CD14-positive monocyte (primary cell): Measurements from ENCODE around the gene UGT1A1. TPM values are rescaled to one million over a fixed set of nuclear protein-coding genes. Genes with fewer than 3 reads are reported as not detected.

Source experiments
- DNase-seq, 3 donors: peaks; one replicate each; pipeline ENCODE4 v3.0.0-alpha.2; 2011 to 2022
- H2AFZ ChIP-seq: 2 replicates; pipeline ENCODE4 v1.6.0; 2012; ENCODE audit warnings: mild to moderate bottlenecking, low read depth, low read length, inconsistent platforms; ENCODE audit not compliant: insufficient read depth, poor library complexity, severe bottlenecking
- H3K27ac ChIP-seq, 2 donors: 1 replicate in 1 of 2; 2 replicates in 1 of 2; pipeline ENCODE4 v1.5.1; 2012 to 2013; ENCODE audit warnings: low read length in 2 of 2, control low read depth in 1 of 2, inconsistent platforms in 1 of 2, low read depth in 1 of 2, mild to moderate bottlenecking in 1 of 2
- H3K27me3 ChIP-seq, 2 donors: one replicate each; pipeline versions ENCODE4 v1.6.0 to v1.6.1; 2011 to 2013; ENCODE audit warnings: low read length in 2 of 2; ENCODE audit not compliant: control insufficient read depth in 2 of 2, insufficient read depth in 2 of 2
- H3K36me3 ChIP-seq, 2 donors: replicated peaks in 1 of 2; 1 replicate in 1 of 2; 2 replicates in 1 of 2; pipeline versions ENCODE4 v1.5.1 to v1.6.1; 2012 to 2013; ENCODE audit warnings: low read length in 2 of 2, control low read depth in 1 of 2, inconsistent platforms in 1 of 2, mild to moderate bottlenecking in 1 of 2; ENCODE audit not compliant: insufficient read depth in 2 of 2, control insufficient read depth in 1 of 2
- H3K4me1 ChIP-seq, 2 donors: 1 replicate in 1 of 2; 2 replicates in 1 of 2; pipeline versions ENCODE4 v1.5.1 to v1.6.1; 2012 to 2013; ENCODE audit warnings: low read length in 2 of 2, control low read depth in 1 of 2, inconsistent platforms in 1 of 2, mild to moderate bottlenecking in 1 of 2, moderate library complexity in 1 of 2; ENCODE audit not compliant: insufficient read depth in 2 of 2, control insufficient read depth in 1 of 2
- H3K4me2 ChIP-seq: replicated peaks from 2 replicates; pipeline ENCODE3; 2012; ENCODE audit warnings: low read length, moderate library complexity, mild to moderate bottlenecking; ENCODE audit not compliant: poor library complexity, severe bottlenecking; ENCODE audit errors: extremely low read depth
- H3K4me3 ChIP-seq, 3 experiments: fragments of 200-600 bp in 1 of 3; sonication (generic) in 1 of 3; replicated peaks in 1 of 3; 1 replicate in 2 of 3; 2 replicates in 1 of 3; pipeline ENCODE4 v1.5.1; 2011 to 2013; ENCODE audit warnings: low read length in 3 of 3, mild to moderate bottlenecking in 3 of 3, control low read depth in 2 of 3, low read depth in 2 of 3, inconsistent platforms in 1 of 3, moderate library complexity in 1 of 3
- H3K79me2 ChIP-seq: 2 replicates; pipeline ENCODE4 v1.6.0; 2012; ENCODE audit warnings: mild to moderate bottlenecking, control low read depth, inconsistent platforms, low read length, moderate library complexity; ENCODE audit not compliant: insufficient read depth
- H3K9ac ChIP-seq: 2 replicates; pipeline ENCODE4 v1.6.0; 2017; ENCODE audit warnings: low read length, mild to moderate bottlenecking; ENCODE audit not compliant: insufficient read depth, poor library complexity, severe bottlenecking
- H3K9me3 ChIP-seq, 2 donors: replicated peaks in 1 of 2; 1 replicate in 1 of 2; 2 replicates in 1 of 2; pipeline versions ENCODE4 v1.5.1 to v1.6.1; 2012 to 2013; ENCODE audit warnings: low read length in 2 of 2, control low read depth in 1 of 2; ENCODE audit not compliant: control insufficient read depth in 1 of 2, insufficient read depth in 1 of 2
- H4K20me1 ChIP-seq: 2 replicates; pipeline ENCODE4 v1.6.0; 2012; ENCODE audit warnings: mild to moderate bottlenecking, low read length, control low read depth, moderate library complexity; ENCODE audit not compliant: insufficient read depth
- H3K27ac Mint-ChIP-seq, 7 donors: one replicate each; pipeline ENCODE4 v1.8.0; 2020; ENCODE audit warnings: mild to moderate bottlenecking in 7 of 7, mixed read lengths in 7 of 7, moderate library complexity in 6 of 7, inconsistent platforms in 2 of 7
- H3K27me3 Mint-ChIP-seq, 3 donors: one replicate each; pipeline ENCODE4 v1.8.0; 2021 to 2022; ENCODE audit warnings: low read depth in 3 of 3, mild to moderate bottlenecking in 3 of 3, mixed read lengths in 3 of 3, moderate library complexity in 3 of 3, inconsistent platforms in 1 of 3
- H3K36me3 Mint-ChIP-seq, 2 donors: one replicate each; pipeline ENCODE4 v1.8.0; 2020; ENCODE audit warnings: mixed read lengths in 2 of 2, inconsistent platforms in 1 of 2, mild to moderate bottlenecking in 1 of 2
- H3K4me1 Mint-ChIP-seq: one replicate; pipeline ENCODE4 v1.8.0; 2020; ENCODE audit warnings: mild to moderate bottlenecking, mixed read lengths
- H3K4me3 Mint-ChIP-seq, 2 donors: one replicate each; pipeline ENCODE4 v1.8.0; 2020; ENCODE audit warnings: mild to moderate bottlenecking in 2 of 2, mixed read lengths in 2 of 2, moderate library complexity in 1 of 2
- H3K9me3 Mint-ChIP-seq, 7 donors: one replicate each; pipeline ENCODE4 v1.8.0; 2020 to 2022; ENCODE audit warnings: mixed read lengths in 7 of 7, mild to moderate bottlenecking in 6 of 7, moderate library complexity in 6 of 7, inconsistent platforms in 2 of 7
- WGBS: methylation state at CpG from one replicate; pipeline ENCODE4 v1.1.5; 2013; ENCODE audit warnings: missing lambda C conversion rate; ENCODE audit not compliant: insufficient coverage; 5-methylcytosine and 5-hydroxymethylcytosine counted together
- intact Hi-C, 2 donors: fragments of 100-400 bp; cut with micrococcal nuclease; formaldehyde crosslinking; loops; one replicate each; pipeline versions ENCODE4 v1.15.0 to v1.15.1; 2023
- polyA plus RNA-seq, 3 donors: library from polyadenylated mRNA; depleted of rRNA in 1 of 3; unstranded in 2 of 3; stranded (reverse) in 1 of 3; fragments of 300-500 nt in 2 of 3; fragments of >200 nt in 1 of 3; fragmentation: Illumina TruSeq in 2 of 3; gene quantifications; 1 replicate in 2 of 3; 2 replicates in 1 of 3; pipeline ENCODE4 v1.2.3, GENCODE V29; 2012 to 2021
- TF ChIP-seq, protein P1 (sequence below): fragments of 200-600 bp; IDR thresholded peaks from one replicate; pipeline ENCODE4 v1.8.0; 2022; ENCODE audit warnings: antibody characterized with exemption, mild to moderate bottlenecking

UGT1A1 gene
- polyA plus RNA-seq, 3 donors, result not detected

GRCh38 chr2:233740870-233741269, 19.2 kb upstream of the UGT1A1 start:
- TF ChIP-seq, protein P1, sequence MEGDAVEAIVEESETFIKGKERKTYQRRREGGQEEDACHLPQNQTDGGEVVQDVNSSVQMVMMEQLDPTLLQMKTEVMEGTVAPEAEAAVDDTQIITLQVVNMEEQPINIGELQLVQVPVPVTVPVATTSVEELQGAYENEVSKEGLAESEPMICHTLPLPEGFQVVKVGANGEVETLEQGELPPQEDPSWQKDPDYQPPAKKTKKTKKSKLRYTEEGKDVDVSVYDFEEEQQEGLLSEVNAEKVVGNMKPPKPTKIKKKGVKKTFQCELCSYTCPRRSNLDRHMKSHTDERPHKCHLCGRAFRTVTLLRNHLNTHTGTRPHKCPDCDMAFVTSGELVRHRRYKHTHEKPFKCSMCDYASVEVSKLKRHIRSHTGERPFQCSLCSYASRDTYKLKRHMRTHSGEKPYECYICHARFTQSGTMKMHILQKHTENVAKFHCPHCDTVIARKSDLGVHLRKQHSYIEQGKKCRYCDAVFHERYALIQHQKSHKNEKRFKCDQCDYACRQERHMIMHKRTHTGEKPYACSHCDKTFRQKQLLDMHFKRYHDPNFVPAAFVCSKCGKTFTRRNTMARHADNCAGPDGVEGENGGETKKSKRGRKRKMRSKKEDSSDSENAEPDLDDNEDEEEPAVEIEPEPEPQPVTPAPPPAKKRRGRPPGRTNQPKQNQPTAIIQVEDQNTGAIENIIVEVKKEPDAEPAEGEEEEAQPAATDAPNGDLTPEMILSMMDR, result no peak

DNA sequence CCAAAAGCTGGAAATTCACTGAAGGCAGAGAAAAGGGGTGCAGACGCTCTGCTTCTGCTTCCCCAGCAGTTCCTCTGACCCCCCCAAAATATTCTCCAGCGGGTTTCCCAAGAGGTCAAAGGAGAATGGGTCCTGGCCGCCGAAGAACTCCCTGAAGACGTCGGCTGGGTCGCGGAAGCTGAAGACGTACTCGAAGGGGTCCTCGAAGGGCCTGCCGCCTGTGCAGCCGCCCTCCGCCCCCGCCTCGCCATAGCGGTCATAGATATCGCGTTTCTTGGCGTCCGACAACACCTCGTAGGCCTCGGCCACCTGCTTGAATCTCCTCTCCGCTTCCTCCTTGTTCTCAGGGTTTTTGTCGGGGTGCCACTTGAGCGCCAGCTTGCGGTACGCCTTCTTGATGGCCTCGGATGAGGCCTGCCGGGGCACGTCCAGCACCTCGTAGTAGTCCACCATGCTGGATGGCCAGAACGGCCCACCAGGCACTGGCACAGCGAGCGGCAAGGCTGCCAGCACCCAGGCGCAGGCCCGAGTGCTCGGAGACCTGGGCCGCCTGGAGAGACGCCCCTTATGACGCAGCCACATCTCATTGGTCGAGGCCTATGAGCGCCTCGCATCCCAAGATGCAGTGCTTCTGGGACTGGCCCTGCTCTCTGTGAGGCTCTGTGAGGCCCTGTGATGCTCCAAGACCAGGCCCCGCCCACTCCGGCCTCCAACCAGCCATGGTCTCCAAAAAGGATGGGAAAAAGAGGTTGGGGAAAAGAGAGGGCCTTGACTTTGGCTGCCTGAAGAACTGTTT, 16.4 kb upstream of the UGT1A1 start:
- Mint-ChIP-seq H3K36me3 (no peaks in the 10 kb centered on the region), H3K27ac (no peak overlapping the region), H3K4me3 (no peak overlapping the region), H3K9me3 (peaks cover 0 to 7% (median 2%) of the 10 kb centered on the region in 7 donors), H3K27me3 (peaks cover 1 to 5% (median 1%) of the 10 kb centered on the region in 3 donors), H3K4me1 (no peaks in the 10 kb centered on the region)
- Histone ChIP-seq H2AFZ (no peak overlapping the region), H3K4me3 (no peak overlapping the region), H3K27me3 (no peaks in the 10 kb centered on the region), H4K20me1 (no peaks in the 10 kb centered on the region), H3K36me3 (no peaks in the 10 kb centered on the region), H3K4me2 (no peak overlapping the region), H3K9ac (no peak overlapping the region), H3K9me3 (peaks cover 0 to 5% of the 10 kb centered on the region in 2 donors), H3K4me1 (no peaks in the 10 kb centered on the region), H3K79me2 (no peaks in the 10 kb centered on the region), H3K27ac (no peak overlapping the region)
- WGBS, result 97% methylated on average over 40 of the region's 46 CpGs
- intact Hi-C loops, result no loop called here
- no peak for DNase-seq
- TF ChIP-seq, protein P1, result no peak

More at GRCh38 chr2:233740870-233741269, 19.2 kb upstream of the UGT1A1 start:
- no peaks in the 10 kb centered on the region for H4K20me1 ChIP-seq
- no peaks in the 10 kb centered on the region for H3K4me1 ChIP-seq
- H3K79me2 ChIP-seq, result no peaks in the 10 kb centered on the region
- Mint-ChIP-seq H3K4me3 (no peak overlapping the region), H3K27me3 (peaks cover 0 to 2% (median 1%) of the 10 kb centered on the region in 3 donors), H3K36me3 (no peaks in the 10 kb centered on the region), H3K4me1 (no peaks in the 10 kb centered on the region), H3K27ac (no peak overlapping the region), H3K9me3 (peaks cover 0 to 4% (median 2%) of the 10 kb centered on the region in 7 donors)
- H3K27me3 ChIP-seq, result no peaks in the 10 kb centered on the region
- H3K9ac ChIP-seq, result no peak overlapping the region
- no peak overlapping the region for H2AFZ ChIP-seq
- H3K4me2 ChIP-seq, result no peak overlapping the region
- intact Hi-C loops, result no loop called here
- no peaks in the 10 kb centered on the region for H3K36me3 ChIP-seq
- H3K9me3 ChIP-seq, result peaks cover 0 to 5% of the 10 kb centered on the region in 2 donors
- no peak for DNase-seq
- no peak overlapping the region for H3K27ac ChIP-seq
- WGBS, result 100% methylated on average over 1 of the region's 2 CpGs
- H3K4me3 ChIP-seq, result no peak overlapping the region
